Liver (tissue), 9 donors: ENCODE results near the gene CPEB2. TPM values are rescaled to one million over a fixed set of nuclear protein-coding genes. Genes with fewer than 3 reads are reported as not detected.

ENCODE experiments used
- DNase-seq: peaks from one replicate; pipeline ENCODE4 v3.0.0-alpha.2; 2017; ENCODE audit warnings: low spot score
- H3K27ac ChIP-seq, 2 donors: one replicate each; pipeline ENCODE4 v1.7.0; 2013; ENCODE audit warnings: inconsistent platforms in 2 of 2, low read length in 2 of 2, control low read depth in 1 of 2, low read depth in 1 of 2, mild to moderate bottlenecking in 1 of 2
- H3K27me3 ChIP-seq, 4 donors: one replicate each; pipeline versions ENCODE4 v1.6.1 to v1.7.0; 2013; ENCODE audit warnings: low read length in 3 of 4, inconsistent platforms in 1 of 4, mild to moderate bottlenecking in 1 of 4, moderate library complexity in 1 of 4; ENCODE audit not compliant: control insufficient read depth in 4 of 4, insufficient read depth in 4 of 4
- H3K36me3 ChIP-seq, 4 donors: one replicate each; pipeline versions ENCODE4 v1.6.1 to v1.7.0; 2013; ENCODE audit warnings: low read length in 3 of 4, mild to moderate bottlenecking in 3 of 4, low read depth in 1 of 4, moderate library complexity in 1 of 4; ENCODE audit not compliant: control insufficient read depth in 4 of 4, insufficient read depth in 3 of 4
- H3K4me1 ChIP-seq, 4 donors: one replicate each; pipeline versions ENCODE4 v1.6.1 to v1.7.0; 2013; ENCODE audit warnings: low read length in 3 of 4, mild to moderate bottlenecking in 3 of 4, moderate library complexity in 1 of 4; ENCODE audit not compliant: control insufficient read depth in 4 of 4, insufficient read depth in 4 of 4
- H3K4me3 ChIP-seq, 3 donors: one replicate each; pipeline versions ENCODE4 v1.6.1 to v1.7.0; 2013; ENCODE audit warnings: low read length in 3 of 3, control low read depth in 1 of 3, low read depth in 1 of 3, mild to moderate bottlenecking in 1 of 3
- H3K9ac ChIP-seq, 2 donors: one replicate each; pipeline ENCODE4 v1.7.0; 2013; ENCODE audit warnings: low read length in 2 of 2, mild to moderate bottlenecking in 2 of 2, moderate library complexity in 2 of 2, control low read depth in 1 of 2, low read depth in 1 of 2
- H3K9me3 ChIP-seq, 4 donors: one replicate each; pipeline versions ENCODE4 v1.6.1 to v1.7.0; 2013; ENCODE audit warnings: low read length in 3 of 4; ENCODE audit not compliant: control insufficient read depth in 4 of 4
- EGR1 ChIP-seq, 2 donors: IDR thresholded peaks; 2 replicates each; pipeline ENCODE4 v1.6.1; 2016 to 2018; ENCODE audit warnings: antibody characterized with exemption in 2 of 2, low read depth in 2 of 2
- FOXA1 ChIP-seq: IDR thresholded peaks from 2 replicates; pipeline ENCODE4 v1.6.1; 2016; ENCODE audit warnings: antibody characterized with exemption
- FOXA2 ChIP-seq: IDR thresholded peaks from 2 replicates; pipeline ENCODE4 v1.6.1; 2016; ENCODE audit warnings: antibody characterized with exemption
- GABPA ChIP-seq, 2 donors: IDR thresholded peaks in 1 of 2; conservative IDR thresholded peaks in 1 of 2; 2 replicates each; pipeline ENCODE4 v1.6.1; 2016; ENCODE audit warnings: antibody characterized with exemption in 2 of 2, mild to moderate bottlenecking in 1 of 2, moderate library complexity in 1 of 2
- HNF4A ChIP-seq, 2 donors: conservative IDR thresholded peaks; 2 replicates each; pipeline ENCODE4 v1.6.1; 2016; ENCODE audit warnings: antibody characterized with exemption in 2 of 2, mild to moderate bottlenecking in 2 of 2
- HNF4G ChIP-seq: IDR thresholded peaks from 2 replicates; pipeline ENCODE4 v1.6.1; 2016; ENCODE audit warnings: antibody characterized with exemption
- JUND ChIP-seq, 2 donors: IDR thresholded peaks; 2 replicates each; pipeline ENCODE4 v1.6.1; 2016; ENCODE audit warnings: antibody characterized with exemption in 2 of 2
- NR2F2 ChIP-seq: IDR thresholded peaks from 2 replicates; pipeline ENCODE4 v1.6.1; 2016; ENCODE audit warnings: antibody characterized with exemption
- RAD21 ChIP-seq, 2 donors: IDR thresholded peaks; 2 replicates each; pipeline ENCODE4 v1.6.1; 2016; ENCODE audit warnings: antibody characterized with exemption in 2 of 2, mild to moderate bottlenecking in 2 of 2
- RXRA ChIP-seq, 2 donors: IDR thresholded peaks; 2 replicates each; pipeline ENCODE4 v1.6.1; 2017 to 2018; ENCODE audit warnings: antibody characterized with exemption in 2 of 2, mild to moderate bottlenecking in 1 of 2
- SP1 ChIP-seq: IDR thresholded peaks from 2 replicates; pipeline ENCODE4 v1.6.1; 2018; ENCODE audit warnings: antibody characterized with exemption, mild to moderate bottlenecking
- TAF1 ChIP-seq: conservative IDR thresholded peaks from 2 replicates; pipeline ENCODE4 v1.6.1; 2016; ENCODE audit warnings: antibody characterized with exemption, mild to moderate bottlenecking
- YY1 ChIP-seq: IDR thresholded peaks from 2 replicates; pipeline ENCODE4 v1.6.1; 2016; ENCODE audit warnings: antibody characterized with exemption, mild to moderate bottlenecking
- WGBS: extraction: QIAGEN DNeasy Blood & Tissue Kit; methylation state at CpG from one replicate; pipeline ENCODE4 v1.1.7; 2013; 5-methylcytosine and 5-hydroxymethylcytosine counted together
- polyA plus RNA-seq, 2 donors: library from polyadenylated mRNA; stranded (reverse) in 1 of 2; unstranded in 1 of 2; fragments of 200-250 nt in 1 of 2; fragments of >200 nt in 1 of 2; fragmentation: Nextera tagmentation in 1 of 2; extraction: Ambion mirVana in 1 of 2; gene quantifications; one replicate each; pipeline versions ENCODE4 v1.2.1 to v1.2.3, GENCODE V29; 2013 to 2015
- total RNA-seq, 2 donors: library from RNA; depleted of rRNA; stranded (reverse); fragments of >200 nt; gene quantifications; one replicate each; pipeline ENCODE4 v1.2.3, GENCODE V29; 2014
- TF ChIP-seq, protein P1 (sequence below): IDR thresholded peaks from 2 replicates; pipeline ENCODE4 v1.6.1; 2016; ENCODE audit warnings: antibody characterized with exemption
- TF ChIP-seq, protein P2 (sequence below): IDR thresholded peaks from 2 replicates; pipeline ENCODE4 v1.6.1; 2016; ENCODE audit warnings: antibody characterized with exemption
- TF ChIP-seq, protein P3 (sequence below): fragments of 150-350 bp; IDR thresholded peaks from 2 replicates; pipeline ENCODE4 v1.5.1; 2017; ENCODE audit warnings: improper control_type of control experiment, low read depth, low read length; ENCODE audit not compliant: missing input control
- TF ChIP-seq, protein P4 (sequence below): IDR thresholded peaks from 2 replicates; pipeline ENCODE4 v1.6.1; 2016; ENCODE audit warnings: antibody characterized with exemption
- donor health status: healthy.
- donor health status: healthy.
- donor health status: healthy.
- donor health status: healthy.
- donor health status: healthy.

Gene CPEB2
- total and polyA plus RNA-seq, 4 donors = 3.6 to 14.0 (median 4.6) TPM

DNA sequence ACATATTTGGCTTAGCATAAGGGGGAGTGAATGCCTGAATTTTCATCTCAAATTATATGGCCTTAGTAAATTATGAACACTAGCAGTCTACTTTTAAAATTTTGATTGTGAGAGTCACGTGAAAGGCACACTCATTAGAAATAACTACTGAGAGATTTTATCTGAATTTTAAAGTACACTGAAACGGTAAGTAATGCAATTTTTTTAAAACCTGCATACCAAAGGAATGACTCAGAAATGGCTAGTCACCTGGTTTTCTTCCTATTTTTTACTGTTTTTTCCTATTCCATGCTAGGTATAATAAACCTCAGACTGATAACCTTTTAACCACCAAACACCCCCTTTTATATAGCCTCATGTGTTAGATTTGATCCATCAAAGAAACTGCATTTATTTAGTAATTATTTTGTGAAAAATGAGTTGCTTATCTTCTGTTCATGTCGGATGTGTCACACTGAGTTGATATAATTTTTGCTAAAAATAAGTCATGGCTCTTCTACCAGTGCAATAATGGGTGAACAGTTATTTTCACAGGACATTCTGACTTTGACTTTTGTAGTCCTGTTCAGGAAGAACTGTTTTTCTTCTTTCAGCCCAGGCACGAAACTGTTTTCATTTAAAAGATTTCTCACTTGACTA lies 40.4 kb downstream of the CPEB2 start:
- Histone ChIP-seq H3K27me3 (no peaks in the 10 kb centered on the region), H3K36me3 (peaks cover 0 to 5% (median 1%) of the 10 kb centered on the region in 4 donors), H3K9me3 (no peaks in the 10 kb centered on the region), H3K9ac (no peak overlapping the region), H3K27ac (no peak overlapping the region), H3K4me3 (no peak overlapping the region), H3K4me1 (peaks cover 0 to 13% (median 4%) of the 10 kb centered on the region in 4 donors)
- no peak for TF ChIP-seq GABPA (IDR thresholded peaks at IDR 0.05 in 1 of 2, conservative IDR thresholded peaks at IDR 0.05 in 1 of 2)
- TF ChIP-seq TAF1 = no peak
- TF ChIP-seq HNF4A (conservative IDR thresholded peaks at IDR 0.05) = no peak
- no peak for TF ChIP-seq RXRA (IDR thresholded peaks at IDR 0.05)
- peak in 1 of 2 donors; percentile 17 for TF ChIP-seq JUND (IDR thresholded peaks at IDR 0.05)
- TF ChIP-seq YY1 = no peak
- TF ChIP-seq, protein P1, sequence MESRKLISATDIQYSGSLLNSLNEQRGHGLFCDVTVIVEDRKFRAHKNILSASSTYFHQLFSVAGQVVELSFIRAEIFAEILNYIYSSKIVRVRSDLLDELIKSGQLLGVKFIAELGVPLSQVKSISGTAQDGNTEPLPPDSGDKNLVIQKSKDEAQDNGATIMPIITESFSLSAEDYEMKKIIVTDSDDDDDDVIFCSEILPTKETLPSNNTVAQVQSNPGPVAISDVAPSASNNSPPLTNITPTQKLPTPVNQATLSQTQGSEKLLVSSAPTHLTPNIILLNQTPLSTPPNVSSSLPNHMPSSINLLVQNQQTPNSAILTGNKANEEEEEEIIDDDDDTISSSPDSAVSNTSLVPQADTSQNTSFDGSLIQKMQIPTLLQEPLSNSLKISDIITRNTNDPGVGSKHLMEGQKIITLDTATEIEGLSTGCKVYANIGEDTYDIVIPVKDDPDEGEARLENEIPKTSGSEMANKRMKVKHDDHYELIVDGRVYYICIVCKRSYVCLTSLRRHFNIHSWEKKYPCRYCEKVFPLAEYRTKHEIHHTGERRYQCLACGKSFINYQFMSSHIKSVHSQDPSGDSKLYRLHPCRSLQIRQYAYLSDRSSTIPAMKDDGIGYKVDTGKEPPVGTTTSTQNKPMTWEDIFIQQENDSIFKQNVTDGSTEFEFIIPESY = no peak
- WGBS = 86% methylated on average over 4 of the region's 4 CpGs
- no peak for DNase-seq

DNA sequence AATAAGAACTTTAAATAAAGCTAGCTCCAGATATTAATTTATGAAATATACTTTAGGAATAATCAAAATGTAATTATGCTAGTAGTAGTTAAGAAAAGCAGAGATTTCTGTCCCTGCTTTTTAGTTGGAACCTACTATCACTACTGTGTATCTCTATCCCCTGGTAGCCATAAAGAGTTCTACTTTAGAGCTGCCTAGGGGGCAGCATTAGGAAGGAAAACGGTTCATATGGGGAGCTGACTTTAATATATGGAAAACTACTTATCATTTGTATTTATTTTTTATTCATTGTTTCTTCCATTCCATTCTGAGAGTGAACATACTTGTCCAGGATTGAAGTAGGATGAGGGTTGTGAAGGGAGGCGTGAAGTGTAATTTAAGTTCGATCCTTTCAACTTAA lies 40.9 kb downstream of the CPEB2 start:
- no peaks in the 10 kb centered on the region for H3K27me3 ChIP-seq
- H3K4me3 ChIP-seq = no peak overlapping the region
- DNase-seq = no peak
- peaks cover 0 to 5% (median 1%) of the 10 kb centered on the region in 4 donors for H3K36me3 ChIP-seq
- 88% methylated on average over 3 of the region's 3 CpGs for WGBS
- no peak overlapping the region for H3K27ac ChIP-seq
- H3K4me1 ChIP-seq = peaks cover 0 to 13% (median 4%) of the 10 kb centered on the region in 4 donors
- TF ChIP-seq NR2F2 (no peak), RAD21 (IDR thresholded peaks at IDR 0.05) (peak in 1 of 2 donors; percentile 41)
- no peaks in the 10 kb centered on the region for H3K9me3 ChIP-seq
- no peak overlapping the region for H3K9ac ChIP-seq

DNA sequence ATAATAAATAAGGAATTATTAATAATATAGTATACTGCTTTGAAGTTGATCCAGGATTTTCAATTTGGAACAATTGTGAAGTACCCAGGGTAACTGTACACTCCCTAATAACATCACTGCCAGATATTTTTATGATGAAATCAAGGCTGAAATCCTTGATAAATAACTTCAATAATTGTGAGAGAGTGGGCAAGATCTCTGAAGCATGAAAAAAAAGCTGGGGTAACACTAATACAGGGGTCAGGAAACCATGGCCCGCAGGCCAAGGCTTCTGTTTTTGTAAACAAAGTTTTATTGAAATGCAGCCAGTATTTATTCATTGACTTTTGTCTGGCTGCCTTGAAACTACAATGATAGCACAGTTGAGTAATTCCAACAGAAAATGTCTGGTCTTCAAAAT lies 41.6 kb downstream of the CPEB2 start:
- Histone ChIP-seq H3K9ac (no peak overlapping the region), H3K36me3 (peaks cover 0 to 5% (median 1%) of the 10 kb centered on the region in 4 donors), H3K4me1 (peaks cover 0 to 13% (median 4%) of the 10 kb centered on the region in 4 donors), H3K27me3 (no peaks in the 10 kb centered on the region), H3K4me3 (no peak overlapping the region), H3K9me3 (no peaks in the 10 kb centered on the region), H3K27ac (peak overlapping the region in 1 of 2 donors; percentile 8)
- DNase-seq = no peak
- 24% methylated on average over 1 of the region's 1 CpG for WGBS
- no peak for TF ChIP-seq EGR1 (IDR thresholded peaks at IDR 0.05; ENCODE audit: low read depth in 2 of 2)
- TF ChIP-seq, protein P2, sequence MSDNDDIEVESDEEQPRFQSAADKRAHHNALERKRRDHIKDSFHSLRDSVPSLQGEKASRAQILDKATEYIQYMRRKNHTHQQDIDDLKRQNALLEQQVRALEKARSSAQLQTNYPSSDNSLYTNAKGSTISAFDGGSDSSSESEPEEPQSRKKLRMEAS = no peak
- TF ChIP-seq FOXA1 = no peak
- TF ChIP-seq, protein P3, sequence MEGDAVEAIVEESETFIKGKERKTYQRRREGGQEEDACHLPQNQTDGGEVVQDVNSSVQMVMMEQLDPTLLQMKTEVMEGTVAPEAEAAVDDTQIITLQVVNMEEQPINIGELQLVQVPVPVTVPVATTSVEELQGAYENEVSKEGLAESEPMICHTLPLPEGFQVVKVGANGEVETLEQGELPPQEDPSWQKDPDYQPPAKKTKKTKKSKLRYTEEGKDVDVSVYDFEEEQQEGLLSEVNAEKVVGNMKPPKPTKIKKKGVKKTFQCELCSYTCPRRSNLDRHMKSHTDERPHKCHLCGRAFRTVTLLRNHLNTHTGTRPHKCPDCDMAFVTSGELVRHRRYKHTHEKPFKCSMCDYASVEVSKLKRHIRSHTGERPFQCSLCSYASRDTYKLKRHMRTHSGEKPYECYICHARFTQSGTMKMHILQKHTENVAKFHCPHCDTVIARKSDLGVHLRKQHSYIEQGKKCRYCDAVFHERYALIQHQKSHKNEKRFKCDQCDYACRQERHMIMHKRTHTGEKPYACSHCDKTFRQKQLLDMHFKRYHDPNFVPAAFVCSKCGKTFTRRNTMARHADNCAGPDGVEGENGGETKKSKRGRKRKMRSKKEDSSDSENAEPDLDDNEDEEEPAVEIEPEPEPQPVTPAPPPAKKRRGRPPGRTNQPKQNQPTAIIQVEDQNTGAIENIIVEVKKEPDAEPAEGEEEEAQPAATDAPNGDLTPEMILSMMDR = no peak
- TF ChIP-seq HNF4G = no peak
- TF ChIP-seq SP1 = no peak
- peak; percentile 66 for TF ChIP-seq FOXA2
- TF ChIP-seq RXRA (IDR thresholded peaks at IDR 0.05) = peak; percentile 22 to 68
- peak; percentile 61 for TF ChIP-seq NR2F2
- TF ChIP-seq, protein P1 = peak; percentile 16
- TF ChIP-seq RAD21 (IDR thresholded peaks at IDR 0.05) = peak; percentile 17 to 18
- TF ChIP-seq, protein P4, sequence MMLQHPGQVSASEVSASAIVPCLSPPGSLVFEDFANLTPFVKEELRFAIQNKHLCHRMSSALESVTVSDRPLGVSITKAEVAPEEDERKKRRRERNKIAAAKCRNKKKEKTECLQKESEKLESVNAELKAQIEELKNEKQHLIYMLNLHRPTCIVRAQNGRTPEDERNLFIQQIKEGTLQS = no peak
- peak; percentile 68 to 79 for TF ChIP-seq HNF4A (conservative IDR thresholded peaks at IDR 0.05)
- TF ChIP-seq GABPA (IDR thresholded peaks at IDR 0.05 in 1 of 2, conservative IDR thresholded peaks at IDR 0.05 in 1 of 2) = no peak
- TF ChIP-seq TAF1 = no peak
- peak in 1 of 2 donors; percentile 13 for TF ChIP-seq JUND (IDR thresholded peaks at IDR 0.05)
